Measurements from ENCODE around the gene TRIM9.
"Not testable (repeated sequence)": the region's sequence is repeated elsewhere in the genome, so short reads cannot be mapped to it uniquely, and the experiment has no call there.

DNA sequence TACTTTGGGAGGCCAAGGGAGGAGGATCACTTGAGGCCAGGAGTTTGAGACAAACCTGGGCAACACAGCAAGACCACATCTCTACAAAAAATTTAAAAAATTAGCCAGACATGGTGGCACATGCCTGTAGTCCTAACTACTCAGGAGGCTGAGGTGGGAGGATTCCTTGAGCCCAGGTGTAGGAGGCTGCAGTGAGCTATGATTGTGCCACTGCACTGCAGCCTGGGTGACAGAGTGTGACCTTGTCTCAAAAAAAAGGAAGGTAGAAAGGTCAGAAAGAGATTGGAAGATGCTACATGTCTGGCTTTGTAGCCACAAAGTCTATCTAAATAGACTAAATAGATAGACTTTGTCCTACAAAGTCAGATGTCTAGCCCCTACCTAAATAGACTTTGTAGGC lies 100.7 kb downstream of the TRIM9 start:
- TF ChIP-seq POLR2A (IDR thresholded peaks at IDR 0.05) = not testable (repeated sequence)
- TF ChIP-seq, protein P1, sequence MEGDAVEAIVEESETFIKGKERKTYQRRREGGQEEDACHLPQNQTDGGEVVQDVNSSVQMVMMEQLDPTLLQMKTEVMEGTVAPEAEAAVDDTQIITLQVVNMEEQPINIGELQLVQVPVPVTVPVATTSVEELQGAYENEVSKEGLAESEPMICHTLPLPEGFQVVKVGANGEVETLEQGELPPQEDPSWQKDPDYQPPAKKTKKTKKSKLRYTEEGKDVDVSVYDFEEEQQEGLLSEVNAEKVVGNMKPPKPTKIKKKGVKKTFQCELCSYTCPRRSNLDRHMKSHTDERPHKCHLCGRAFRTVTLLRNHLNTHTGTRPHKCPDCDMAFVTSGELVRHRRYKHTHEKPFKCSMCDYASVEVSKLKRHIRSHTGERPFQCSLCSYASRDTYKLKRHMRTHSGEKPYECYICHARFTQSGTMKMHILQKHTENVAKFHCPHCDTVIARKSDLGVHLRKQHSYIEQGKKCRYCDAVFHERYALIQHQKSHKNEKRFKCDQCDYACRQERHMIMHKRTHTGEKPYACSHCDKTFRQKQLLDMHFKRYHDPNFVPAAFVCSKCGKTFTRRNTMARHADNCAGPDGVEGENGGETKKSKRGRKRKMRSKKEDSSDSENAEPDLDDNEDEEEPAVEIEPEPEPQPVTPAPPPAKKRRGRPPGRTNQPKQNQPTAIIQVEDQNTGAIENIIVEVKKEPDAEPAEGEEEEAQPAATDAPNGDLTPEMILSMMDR (IDR thresholded peaks at IDR 0.05) = not testable (repeated sequence)
